Measurements from ENCODE around the gene NKX2-3.

The NKX2-3 gene

GRCh38 chr10:99536338-99537085 lies 3.8 kb downstream of the NKX2-3 start:
- TF ChIP-seq CEBPB (IDR thresholded peaks at IDR 0.05) (no peak), MAX (IDR thresholded peaks at IDR 0.05) (no peak), NFIC (IDR thresholded peaks at IDR 0.05) (no peak), TAF1 (IDR thresholded peaks at IDR 0.05; ENCODE audit: low read depth) (no peak), CREB1 (IDR thresholded peaks at IDR 0.05; ENCODE audit: low read depth) (no peak), ZBTB7A (IDR thresholded peaks at IDR 0.05; ENCODE audit: low read depth) (no peak), YY1 (IDR thresholded peaks at IDR 0.05; ENCODE audit: low read depth) (no peak), TEAD4 (IDR thresholded peaks at IDR 0.05) (no peak)
- TF ChIP-seq, protein P1, sequence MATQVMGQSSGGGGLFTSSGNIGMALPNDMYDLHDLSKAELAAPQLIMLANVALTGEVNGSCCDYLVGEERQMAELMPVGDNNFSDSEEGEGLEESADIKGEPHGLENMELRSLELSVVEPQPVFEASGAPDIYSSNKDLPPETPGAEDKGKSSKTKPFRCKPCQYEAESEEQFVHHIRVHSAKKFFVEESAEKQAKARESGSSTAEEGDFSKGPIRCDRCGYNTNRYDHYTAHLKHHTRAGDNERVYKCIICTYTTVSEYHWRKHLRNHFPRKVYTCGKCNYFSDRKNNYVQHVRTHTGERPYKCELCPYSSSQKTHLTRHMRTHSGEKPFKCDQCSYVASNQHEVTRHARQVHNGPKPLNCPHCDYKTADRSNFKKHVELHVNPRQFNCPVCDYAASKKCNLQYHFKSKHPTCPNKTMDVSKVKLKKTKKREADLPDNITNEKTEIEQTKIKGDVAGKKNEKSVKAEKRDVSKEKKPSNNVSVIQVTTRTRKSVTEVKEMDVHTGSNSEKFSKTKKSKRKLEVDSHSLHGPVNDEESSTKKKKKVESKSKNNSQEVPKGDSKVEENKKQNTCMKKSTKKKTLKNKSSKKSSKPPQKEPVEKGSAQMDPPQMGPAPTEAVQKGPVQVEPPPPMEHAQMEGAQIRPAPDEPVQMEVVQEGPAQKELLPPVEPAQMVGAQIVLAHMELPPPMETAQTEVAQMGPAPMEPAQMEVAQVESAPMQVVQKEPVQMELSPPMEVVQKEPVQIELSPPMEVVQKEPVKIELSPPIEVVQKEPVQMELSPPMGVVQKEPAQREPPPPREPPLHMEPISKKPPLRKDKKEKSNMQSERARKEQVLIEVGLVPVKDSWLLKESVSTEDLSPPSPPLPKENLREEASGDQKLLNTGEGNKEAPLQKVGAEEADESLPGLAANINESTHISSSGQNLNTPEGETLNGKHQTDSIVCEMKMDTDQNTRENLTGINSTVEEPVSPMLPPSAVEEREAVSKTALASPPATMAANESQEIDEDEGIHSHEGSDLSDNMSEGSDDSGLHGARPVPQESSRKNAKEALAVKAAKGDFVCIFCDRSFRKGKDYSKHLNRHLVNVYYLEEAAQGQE (IDR thresholded peaks at IDR 0.05; ENCODE audit: low read depth): no peak

DNA sequence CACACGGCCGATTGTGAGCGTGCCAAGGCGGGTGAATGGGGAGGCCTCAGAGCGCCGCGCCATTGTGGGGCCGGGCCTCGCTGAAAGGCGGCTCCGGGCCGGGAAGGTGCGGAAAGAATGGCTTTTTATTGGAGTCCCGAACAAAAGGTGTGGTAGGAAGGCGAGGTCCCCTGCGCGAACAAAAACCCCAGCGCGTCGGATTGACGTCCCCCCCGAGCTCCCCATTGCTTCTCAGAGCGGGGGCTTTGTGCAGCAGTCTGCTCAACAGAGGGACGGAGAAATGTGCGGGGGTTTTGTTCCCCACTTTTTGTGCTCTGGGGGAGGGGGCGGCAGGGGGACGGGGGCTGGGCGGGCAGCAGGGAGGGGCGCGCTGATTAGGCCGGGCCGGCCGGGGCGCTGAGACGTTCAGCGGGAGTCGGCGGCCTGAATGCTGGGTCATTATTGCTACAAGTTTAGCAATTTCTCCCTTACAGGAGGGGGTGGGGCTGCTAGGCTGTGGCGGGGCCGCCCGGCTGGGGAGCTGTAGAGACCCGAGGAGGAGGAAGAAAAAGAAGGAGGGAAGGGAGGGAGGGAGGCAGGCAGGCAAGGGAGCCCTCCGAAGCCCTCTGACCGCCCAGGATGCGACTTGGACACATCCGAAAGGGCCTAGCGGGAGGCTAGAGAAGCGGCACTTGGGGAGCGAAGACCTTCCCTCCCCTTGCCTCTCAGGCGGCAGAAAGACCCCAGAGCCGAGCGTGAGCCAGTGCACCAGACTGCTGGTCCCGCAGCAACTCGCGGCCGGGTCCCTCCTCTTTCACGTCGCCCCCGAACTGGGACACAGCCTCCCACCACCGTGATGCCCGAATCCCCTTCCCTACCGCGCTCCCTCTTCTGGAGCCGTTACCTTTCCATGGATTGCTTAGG lies 4.6 kb downstream of the NKX2-3 start:
- TF ChIP-seq RAD21 (IDR thresholded peaks at IDR 0.05; ENCODE audit: low read depth) (no peak), MAX (IDR thresholded peaks at IDR 0.05) (no peak), EGR1 (IDR thresholded peaks at IDR 0.05) (no peak)

- TF ChIP-seq TAF1 (IDR thresholded peaks at IDR 0.05; ENCODE audit: low read depth): no peak
- no peak for TF ChIP-seq TEAD4 (IDR thresholded peaks at IDR 0.05)
- TF ChIP-seq, protein P1 (IDR thresholded peaks at IDR 0.05; ENCODE audit: low read depth): no peak
- TF ChIP-seq ZBTB7A (IDR thresholded peaks at IDR 0.05; ENCODE audit: low read depth): no peak
- no peak for TF ChIP-seq CEBPB (IDR thresholded peaks at IDR 0.05)
- TF ChIP-seq EP300 (IDR thresholded peaks at IDR 0.05; ENCODE audit: borderline replicate concordance): no peak
- TF ChIP-seq FOXM1 (IDR thresholded peaks at IDR 0.05; ENCODE audit: borderline replicate concordance, low read depth): no peak
- TF ChIP-seq MAX (IDR thresholded peaks at IDR 0.05): no peak
- TF ChIP-seq CREB1 (IDR thresholded peaks at IDR 0.05; ENCODE audit: low read depth): no peak
- TF ChIP-seq YY1 (IDR thresholded peaks at IDR 0.05; ENCODE audit: low read depth): no peak
- TF ChIP-seq NFIC (IDR thresholded peaks at IDR 0.05): no peak
- TF ChIP-seq TCF12 (IDR thresholded peaks at IDR 0.05; ENCODE audit: low read depth): no peak
- TF ChIP-seq EGR1 (IDR thresholded peaks at IDR 0.05): no peak
- no peak for TF ChIP-seq USF1 (IDR thresholded peaks at IDR 0.05)
Measured at GRCh38 chr10:99537989-99538917, 5.5 kb downstream of the NKX2-3 start.

DNA sequence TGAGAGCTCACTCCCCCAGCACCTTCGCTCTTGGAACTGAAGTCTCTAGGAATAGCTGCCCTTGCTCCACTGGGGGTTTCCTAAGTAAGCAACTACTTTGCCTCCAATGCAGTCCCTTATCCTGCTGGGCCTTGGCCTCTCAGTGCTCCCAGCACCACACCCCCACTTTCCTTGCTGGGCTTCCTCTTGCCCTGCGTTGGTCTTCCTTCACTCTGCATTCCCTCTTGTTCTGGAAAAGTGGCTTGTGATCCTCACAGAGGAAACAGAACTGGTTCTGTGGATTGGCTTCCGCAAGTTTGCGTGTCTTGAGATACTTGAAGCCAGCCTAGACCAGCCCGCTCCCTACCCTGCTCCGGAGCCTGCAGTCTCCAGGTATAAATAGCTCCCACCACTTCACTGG lies 6.4 kb downstream of the NKX2-3 start:
- TF ChIP-seq NFIC (IDR thresholded peaks at IDR 0.05) (no peak), EGR1 (IDR thresholded peaks at IDR 0.05) (no peak), YY1 (IDR thresholded peaks at IDR 0.05; ENCODE audit: low read depth) (no peak), CEBPB (IDR thresholded peaks at IDR 0.05) (no peak), EP300 (IDR thresholded peaks at IDR 0.05; ENCODE audit: borderline replicate concordance) (no peak), TCF12 (IDR thresholded peaks at IDR 0.05; ENCODE audit: low read depth) (no peak), CREB1 (IDR thresholded peaks at IDR 0.05; ENCODE audit: low read depth) (no peak), TEAD4 (IDR thresholded peaks at IDR 0.05) (no peak), RAD21 (IDR thresholded peaks at IDR 0.05; ENCODE audit: low read depth) (no peak), USF1 (IDR thresholded peaks at IDR 0.05) (no peak), TAF1 (IDR thresholded peaks at IDR 0.05; ENCODE audit: low read depth) (no peak), FOXM1 (IDR thresholded peaks at IDR 0.05; ENCODE audit: borderline replicate concordance, low read depth) (no peak), MAX (IDR thresholded peaks at IDR 0.05) (no peak), ZBTB7A (IDR thresholded peaks at IDR 0.05; ENCODE audit: low read depth) (no peak)
- TF ChIP-seq, protein P1 (IDR thresholded peaks at IDR 0.05; ENCODE audit: low read depth): no peak

All from Ishikawa (cell line).